Panc1 (cell line): ENCODE data around the gene TECPR2. TPM values are rescaled to one million over a fixed set of nuclear protein-coding genes. Genes with fewer than 3 reads are reported as not detected.

Experiments
- ATAC-seq: fragments of 200-7000 bp; cut with Tn5 transposase; 2 replicates; pipeline ENCODE4 v1.9.1; 2020; ENCODE audit warnings: mild to moderate bottlenecking, moderate library complexity
- BruUV-seq: library from RNA; stranded (reverse); fragments of 400-500 nt; replicated peaks from 2 replicates; lab custom pipeline; 2021; lab: Mats Ljungman, UMichigan
- CTCF ChIA-PET: fragments of 300-600 bp; sonication (Branson Sonifier 250); formaldehyde crosslinking; loops from one replicate; lab custom pipeline; 2022; ENCODE audit warnings: antibody characterized with exemption; lab: Charles Lee
- POLR2A ChIA-PET: fragments of 300-600 bp; sonication (Branson Sonifier 250); formaldehyde crosslinking; loops from one replicate; lab custom pipeline; 2022; ENCODE audit warnings: antibody characterized with exemption; lab: Charles Lee
- DNase-seq: peaks from one replicate; pipeline ENCODE4 v3.0.0-alpha.2; 2010; ENCODE audit warnings: low read depth, low spot score
- H3K27ac ChIP-seq: 2 replicates; pipeline ENCODE4 v1.5.1; 2011; ENCODE audit warnings: mild to moderate bottlenecking, low read length, inconsistent platforms
- H3K27me3 ChIP-seq: fragments of 200-500 bp; sonication (Bioruptor generic); 2 replicates; pipeline ENCODE4 v1.6.0; 2014; ENCODE audit warnings: low read length, inconsistent platforms; ENCODE audit not compliant: control insufficient read depth, insufficient read depth
- H3K36me3 ChIP-seq: fragments of 200-500 bp; sonication (Bioruptor generic); 2 replicates; pipeline ENCODE4 v1.5.1; 2014; ENCODE audit warnings: inconsistent platforms, mild to moderate bottlenecking, low read length, moderate library complexity; ENCODE audit not compliant: control insufficient read depth, insufficient read depth
- H3K4me1 ChIP-seq: 2 replicates; pipeline ENCODE4 v1.5.1; 2011; ENCODE audit warnings: inconsistent platforms, mild to moderate bottlenecking, low read length, moderate library complexity; ENCODE audit not compliant: control insufficient read depth, insufficient read depth
- H3K4me3 ChIP-seq, 2 experiments: 2 replicates each; pipeline ENCODE4 v1.5.1; 2011 to 2012; ENCODE audit warnings: low read depth in 2 of 2, low read length in 2 of 2, mild to moderate bottlenecking in 2 of 2, inconsistent platforms in 1 of 2, moderate library complexity in 1 of 2
- H3K9me3 ChIP-seq: fragments of 200-500 bp; sonication (Bioruptor generic); 2 replicates; pipeline ENCODE4 v1.5.1; 2014; ENCODE audit warnings: low read depth, mild to moderate bottlenecking, inconsistent platforms, low read length, moderate library complexity; ENCODE audit not compliant: control insufficient read depth, insufficient read depth
- POLR2AphosphoS5 ChIP-seq: IDR thresholded peaks from 2 replicates; pipeline ENCODE4 v1.6.1; 2012; ENCODE audit warnings: mild to moderate bottlenecking, low read depth, low read length, moderate library complexity
- REST ChIP-seq, 2 experiments: IDR thresholded peaks; 2 replicates each; pipeline ENCODE4 v1.6.1; 2011 to 2012; ENCODE audit warnings: low read depth in 2 of 2, control low read depth in 1 of 2, low read length in 1 of 2, mild to moderate bottlenecking in 1 of 2, moderate library complexity in 1 of 2; ENCODE audit not compliant: insufficient read depth in 1 of 2
- SIN3A ChIP-seq: IDR thresholded peaks from 2 replicates; pipeline ENCODE4 v1.6.1; 2012; ENCODE audit warnings: low read depth, mild to moderate bottlenecking, low read length, moderate library complexity, borderline replicate concordance; ENCODE audit not compliant: insufficient read depth
- TCF7L2 ChIP-seq: IDR thresholded peaks from 2 replicates; pipeline ENCODE4 v1.6.1; 2011; ENCODE audit warnings: mild to moderate bottlenecking, low read depth, low read length, inconsistent platforms
- in situ Hi-C: cut with HindIII; loops from 2 replicates; pipeline ENCODE4 v1.10.0; 2016; ENCODE audit warnings: low sequenced_read_pairs, low pct_unique_long_range_greater_than_20kb
- intact Hi-C: fragments of 100-400 bp; cut with micrococcal nuclease; formaldehyde crosslinking; loops from one replicate; pipeline ENCODE4 v1.10.0; 2022; ENCODE audit not compliant: unreplicated experiment
- total RNA-seq: library from RNA; stranded (reverse); gene quantifications from one replicate; pipeline ENCODE4 v1.2.1, GENCODE V29; 2021; ENCODE audit not compliant: unreplicated experiment
- TF ChIP-seq, protein P1 (sequence below): fragments of 450-650 bp; IDR thresholded peaks from 2 replicates; pipeline ENCODE4 v1.5.1; 2017; ENCODE audit warnings: mild to moderate bottlenecking

The TECPR2 gene
- total RNA-seq, 1 experiment from 2014 or later = 15.5 TPM

DNA sequence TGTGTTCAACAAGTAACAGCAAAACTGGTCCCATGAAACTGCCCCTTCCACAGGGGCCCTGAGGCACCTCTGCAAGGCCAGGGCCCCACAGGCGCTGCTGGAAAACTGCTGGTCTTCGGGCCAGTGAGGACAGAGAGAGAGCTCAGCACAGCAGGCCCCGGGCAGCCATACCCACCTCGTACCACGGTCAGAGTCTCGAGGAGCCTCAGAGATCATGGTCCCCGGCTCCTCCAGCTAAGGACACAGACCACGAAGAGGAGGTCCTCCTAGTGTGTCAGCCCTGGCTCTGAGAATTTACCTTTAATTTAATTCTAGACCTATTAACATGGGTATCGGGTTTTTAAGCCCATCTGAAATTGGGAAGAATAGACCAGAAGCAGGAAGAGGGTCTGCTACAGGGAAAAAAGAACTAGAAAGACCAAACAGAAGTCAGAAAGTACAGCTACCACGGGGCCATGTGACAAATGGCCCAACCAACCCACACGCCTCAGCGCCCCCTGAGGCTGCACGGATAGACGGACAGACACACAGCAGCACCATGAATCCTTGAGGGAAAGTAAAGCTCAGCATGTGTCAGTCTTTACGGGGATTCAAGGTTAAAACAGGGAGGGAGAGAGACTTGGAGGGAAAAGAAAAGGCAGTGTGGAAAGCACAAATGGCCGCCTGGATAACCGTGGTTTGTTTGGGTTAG lies 123.9 kb downstream of the TECPR2 start:
- Histone ChIP-seq H3K9me3 (no peaks in the 10 kb centered on the region), H3K36me3 (no peaks in the 10 kb centered on the region), H3K27me3 (no peaks in the 10 kb centered on the region), H3K27ac (no peak overlapping the region), H3K4me1 (no peaks in the 10 kb centered on the region; the same call in 1 of the 2 replicates), H3K4me3 (no peak overlapping the region)
- ChIA-PET POLR2A (no interaction called here), CTCF (no interaction called here)
- ATAC-seq = no peak
- no TSS peak for BruUV-seq
- TF ChIP-seq REST (IDR thresholded peaks at IDR 0.05; ENCODE audit: insufficient read depth in 1 of 2, low read depth in 2 of 2, low read length in 1 of 2) (no peak), TCF7L2 (no peak), POLR2AphosphoS5 (no peak), SIN3A (no peak)
- TF ChIP-seq, protein P1, sequence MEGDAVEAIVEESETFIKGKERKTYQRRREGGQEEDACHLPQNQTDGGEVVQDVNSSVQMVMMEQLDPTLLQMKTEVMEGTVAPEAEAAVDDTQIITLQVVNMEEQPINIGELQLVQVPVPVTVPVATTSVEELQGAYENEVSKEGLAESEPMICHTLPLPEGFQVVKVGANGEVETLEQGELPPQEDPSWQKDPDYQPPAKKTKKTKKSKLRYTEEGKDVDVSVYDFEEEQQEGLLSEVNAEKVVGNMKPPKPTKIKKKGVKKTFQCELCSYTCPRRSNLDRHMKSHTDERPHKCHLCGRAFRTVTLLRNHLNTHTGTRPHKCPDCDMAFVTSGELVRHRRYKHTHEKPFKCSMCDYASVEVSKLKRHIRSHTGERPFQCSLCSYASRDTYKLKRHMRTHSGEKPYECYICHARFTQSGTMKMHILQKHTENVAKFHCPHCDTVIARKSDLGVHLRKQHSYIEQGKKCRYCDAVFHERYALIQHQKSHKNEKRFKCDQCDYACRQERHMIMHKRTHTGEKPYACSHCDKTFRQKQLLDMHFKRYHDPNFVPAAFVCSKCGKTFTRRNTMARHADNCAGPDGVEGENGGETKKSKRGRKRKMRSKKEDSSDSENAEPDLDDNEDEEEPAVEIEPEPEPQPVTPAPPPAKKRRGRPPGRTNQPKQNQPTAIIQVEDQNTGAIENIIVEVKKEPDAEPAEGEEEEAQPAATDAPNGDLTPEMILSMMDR = no peak
- intact Hi-C loops (no loop called here), in situ Hi-C loops (no loop called here)
- no peak for DNase-seq

GRCh38 chr14:102487204-102487577 lies 124.5 kb downstream of the TECPR2 start:
- DNase-seq (no peak), ATAC-seq (no peak)
- Histone ChIP-seq H3K4me3 (no peak overlapping the region), H3K36me3 (no peaks in the 10 kb centered on the region), H3K27me3 (no peaks in the 10 kb centered on the region), H3K9me3 (no peaks in the 10 kb centered on the region), H3K4me1 (no peaks in the 10 kb centered on the region), H3K27ac (no peak overlapping the region)
- TF ChIP-seq TCF7L2 (no peak), REST (IDR thresholded peaks at IDR 0.05; ENCODE audit: insufficient read depth in 1 of 2, low read depth in 2 of 2, low read length in 1 of 2) (no peak)
- no TSS peak for BruUV-seq
- intact Hi-C loops (no loop called here), in situ Hi-C loops (no loop called here)
- POLR2A ChIA-PET = no interaction called here
- CTCF ChIA-PET = no interaction called here
